ENCODE results near the gene DIDO1. TPM values are rescaled to one million over a fixed set of nuclear protein-coding genes. Genes with fewer than 3 reads are reported as not detected.

The DIDO1 gene
- total RNA-seq, 4 donors from 2014 or later: 64.6 to 143 (median 79.2) TPM

DNA sequence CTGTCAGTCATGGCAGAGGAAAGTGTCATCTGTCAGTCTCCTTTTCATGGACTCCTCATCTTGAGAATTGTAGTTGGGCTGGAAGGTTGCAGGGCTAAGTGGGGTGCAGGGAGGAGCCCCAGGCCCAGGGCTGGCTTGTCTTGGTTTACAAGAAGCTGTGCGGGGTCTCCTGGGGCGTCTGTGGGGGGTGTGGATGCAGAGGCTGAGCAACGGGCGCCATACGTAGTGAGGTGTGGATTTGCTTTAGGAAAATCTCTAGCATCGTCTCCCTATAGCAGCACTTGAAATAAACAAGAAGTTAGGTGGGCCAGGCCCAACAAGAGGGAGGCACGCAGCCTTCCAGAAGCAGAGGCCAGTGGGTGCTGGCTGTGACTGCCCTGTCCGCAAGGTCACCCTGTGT, 24.4 kb upstream of the DIDO1 start:
- Histone ChIP-seq H3K9me3 (no peaks in the 10 kb centered on the region), H3K27me3 (no peaks in the 10 kb centered on the region), H3K4me1 (peaks cover 30% of the 10 kb centered on the region), H3K27ac (no peak overlapping the region), H3K4me3 (no peak overlapping the region), H3K36me3 (peaks cover 43% of the 10 kb centered on the region)
- WGBS: 98% methylated on average over 8 of the region's 8 CpGs
- TF ChIP-seq POLR2A (IDR thresholded peaks at IDR 0.05) (no peak), POLR2AphosphoS5 (IDR thresholded peaks at IDR 0.05) (no peak)
- TF ChIP-seq, protein P1, sequence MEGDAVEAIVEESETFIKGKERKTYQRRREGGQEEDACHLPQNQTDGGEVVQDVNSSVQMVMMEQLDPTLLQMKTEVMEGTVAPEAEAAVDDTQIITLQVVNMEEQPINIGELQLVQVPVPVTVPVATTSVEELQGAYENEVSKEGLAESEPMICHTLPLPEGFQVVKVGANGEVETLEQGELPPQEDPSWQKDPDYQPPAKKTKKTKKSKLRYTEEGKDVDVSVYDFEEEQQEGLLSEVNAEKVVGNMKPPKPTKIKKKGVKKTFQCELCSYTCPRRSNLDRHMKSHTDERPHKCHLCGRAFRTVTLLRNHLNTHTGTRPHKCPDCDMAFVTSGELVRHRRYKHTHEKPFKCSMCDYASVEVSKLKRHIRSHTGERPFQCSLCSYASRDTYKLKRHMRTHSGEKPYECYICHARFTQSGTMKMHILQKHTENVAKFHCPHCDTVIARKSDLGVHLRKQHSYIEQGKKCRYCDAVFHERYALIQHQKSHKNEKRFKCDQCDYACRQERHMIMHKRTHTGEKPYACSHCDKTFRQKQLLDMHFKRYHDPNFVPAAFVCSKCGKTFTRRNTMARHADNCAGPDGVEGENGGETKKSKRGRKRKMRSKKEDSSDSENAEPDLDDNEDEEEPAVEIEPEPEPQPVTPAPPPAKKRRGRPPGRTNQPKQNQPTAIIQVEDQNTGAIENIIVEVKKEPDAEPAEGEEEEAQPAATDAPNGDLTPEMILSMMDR (IDR thresholded peaks at IDR 0.05): no peak
- no peak for DNase-seq (ENCODE audit: low spot score in 2 of 2)

DNA sequence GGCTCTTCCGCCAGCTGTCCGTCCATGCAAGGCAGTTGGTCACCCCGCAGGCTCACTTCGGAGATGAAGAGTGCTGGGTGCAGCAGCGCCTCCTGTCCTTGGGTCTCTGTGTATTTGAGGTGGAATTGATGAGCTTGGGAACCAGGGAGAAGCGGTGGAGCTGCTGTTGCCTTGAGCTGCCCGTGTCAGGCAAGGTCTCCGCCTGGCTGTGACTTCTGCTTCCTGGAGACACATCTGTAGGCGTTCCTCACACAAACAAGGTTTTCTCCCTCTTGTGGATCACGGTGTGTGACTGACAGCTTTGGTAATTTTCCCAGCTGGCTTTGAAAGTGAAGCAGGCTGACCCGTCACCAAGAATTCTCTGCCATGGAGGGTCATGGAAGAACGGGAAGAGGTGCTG, 23.7 kb upstream of the DIDO1 start:
- H3K4me3 ChIP-seq: no peak overlapping the region
- DNase-seq (ENCODE audit: low spot score in 2 of 2): no peak
- peaks cover 51% of the 10 kb centered on the region for H3K36me3 ChIP-seq
- peaks cover 30% of the 10 kb centered on the region for H3K4me1 ChIP-seq
- WGBS: 88% methylated on average over 11 of the region's 12 CpGs
- no peaks in the 10 kb centered on the region for H3K9me3 ChIP-seq
- no peak for TF ChIP-seq EP300 (IDR thresholded peaks at IDR 0.05)
- TF ChIP-seq POLR2AphosphoS5 (IDR thresholded peaks at IDR 0.05): no peak
- TF ChIP-seq, protein P1 (IDR thresholded peaks at IDR 0.05): no peak
- no peak for TF ChIP-seq POLR2A (IDR thresholded peaks at IDR 0.05)
- no peak overlapping the region for H3K27ac ChIP-seq
- no peaks in the 10 kb centered on the region for H3K27me3 ChIP-seq

DNA sequence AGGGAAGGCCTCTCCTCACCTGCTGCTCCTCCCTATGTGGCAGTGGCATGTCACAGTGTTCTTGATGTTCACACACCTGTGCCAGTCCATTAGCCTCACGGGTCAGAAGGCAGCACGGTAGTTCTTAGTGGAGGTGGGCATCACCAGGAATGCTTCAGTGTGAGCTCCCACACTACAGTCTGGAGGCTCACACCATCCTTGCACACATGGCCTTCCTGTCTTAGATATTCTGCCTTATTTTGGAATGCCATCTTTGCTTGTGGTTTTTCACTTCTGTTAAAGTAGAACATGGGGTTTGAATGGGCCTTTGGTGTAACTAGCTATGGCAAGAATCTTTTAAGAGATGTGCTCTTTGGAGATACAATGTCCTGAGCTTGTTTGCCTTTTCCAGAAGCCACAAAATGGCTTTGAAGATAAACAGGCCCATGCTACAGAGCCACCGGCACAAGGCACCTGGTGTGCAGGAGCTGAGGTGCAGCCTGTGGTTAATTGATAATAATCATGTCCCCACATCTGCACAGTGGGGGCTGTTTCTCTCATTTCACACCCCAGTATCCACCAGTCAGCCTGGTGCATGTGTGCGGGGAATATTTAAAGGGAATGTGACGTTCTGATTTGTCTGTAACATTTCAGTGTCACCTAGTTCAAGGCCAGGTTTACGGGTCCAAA, 23.0 kb upstream of the DIDO1 start:
- 94% methylated on average over 6 of the region's 6 CpGs for WGBS
- H3K27ac ChIP-seq: no peak overlapping the region
- no peaks in the 10 kb centered on the region for H3K27me3 ChIP-seq
- H3K36me3 ChIP-seq: peaks cover 57% of the 10 kb centered on the region
- H3K4me3 ChIP-seq: no peak overlapping the region
- no peak for DNase-seq (ENCODE audit: low spot score in 2 of 2)
- no peaks in the 10 kb centered on the region for H3K9me3 ChIP-seq
- TF ChIP-seq POLR2A (IDR thresholded peaks at IDR 0.05) (no peak), POLR2AphosphoS5 (IDR thresholded peaks at IDR 0.05) (no peak), EP300 (IDR thresholded peaks at IDR 0.05) (no peak)
- TF ChIP-seq, protein P1 (IDR thresholded peaks at IDR 0.05): no peak
- H3K4me1 ChIP-seq: peaks cover 24% of the 10 kb centered on the region

DNA sequence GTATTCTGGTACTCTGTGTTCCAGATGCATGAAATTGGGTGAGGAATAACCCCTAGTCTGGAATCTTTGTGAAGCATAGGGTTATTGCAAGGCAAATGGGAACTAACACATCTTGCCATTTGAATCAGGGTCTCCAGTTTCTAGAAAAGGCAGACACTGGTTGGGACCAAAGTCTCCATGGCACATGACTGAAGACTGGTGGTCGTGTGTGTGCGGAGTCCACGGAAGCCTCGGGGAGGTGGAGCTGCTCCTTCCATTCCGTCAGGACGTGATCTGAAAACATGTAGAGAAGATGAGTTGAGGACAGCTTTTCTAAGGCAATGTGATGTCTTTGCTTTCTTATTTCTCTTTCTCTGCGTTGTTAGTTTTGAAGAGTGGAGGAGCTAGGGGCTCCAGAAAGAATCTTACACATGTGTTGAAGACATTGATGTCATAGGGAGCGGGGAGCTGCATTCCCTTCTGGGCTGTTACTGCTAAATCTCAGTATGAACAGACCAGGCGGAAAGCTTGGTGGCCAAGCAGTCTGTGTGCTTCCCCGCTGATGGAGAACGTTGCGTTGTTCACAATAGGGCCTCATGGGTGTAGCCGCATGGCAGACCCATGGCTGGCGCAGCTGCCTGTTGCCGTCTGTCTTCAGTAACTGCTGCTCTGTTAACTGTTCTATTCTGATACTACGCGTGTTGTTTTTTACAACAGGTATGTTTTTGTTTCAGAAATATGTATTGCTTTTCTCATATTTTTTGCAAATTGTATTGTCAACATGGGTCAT, 21.4 kb upstream of the DIDO1 start:
- no peak overlapping the region for H3K4me3 ChIP-seq
- H3K27me3 ChIP-seq: no peaks in the 10 kb centered on the region
- 87% methylated on average over 17 of the region's 17 CpGs for WGBS
- no peak overlapping the region for H3K27ac ChIP-seq
- DNase-seq (ENCODE audit: low spot score in 2 of 2): no peak
- no peak for TF ChIP-seq POLR2A (IDR thresholded peaks at IDR 0.05)
- no peak for TF ChIP-seq POLR2AphosphoS5 (IDR thresholded peaks at IDR 0.05)
- TF ChIP-seq EP300 (IDR thresholded peaks at IDR 0.05): no peak
- TF ChIP-seq, protein P1 (IDR thresholded peaks at IDR 0.05): no peak
- peaks cover 72% of the 10 kb centered on the region for H3K36me3 ChIP-seq
- H3K9me3 ChIP-seq: no peaks in the 10 kb centered on the region
- H3K4me1 ChIP-seq: peaks cover 9% of the 10 kb centered on the region

DNA sequence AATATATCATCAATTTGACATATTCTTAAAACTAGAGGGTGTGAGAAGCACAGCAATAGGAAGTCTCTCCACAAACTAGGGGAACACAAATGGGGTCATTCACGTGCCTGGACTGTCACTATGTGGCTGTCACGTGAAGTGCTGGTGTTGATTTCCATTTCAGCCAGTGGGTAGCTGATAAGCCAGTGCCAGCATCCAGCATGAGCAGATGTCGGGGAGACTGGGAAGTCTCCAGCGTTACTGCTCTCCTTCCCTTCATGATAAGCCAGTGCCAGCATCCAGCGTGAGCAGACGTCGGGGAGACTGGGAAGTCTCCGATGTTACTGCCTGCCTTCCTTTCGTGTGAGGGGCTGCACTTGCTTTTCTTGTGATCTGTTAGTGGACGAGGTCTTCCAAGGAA, 20.6 kb upstream of the DIDO1 start:
- Histone ChIP-seq H3K9me3 (no peaks in the 10 kb centered on the region), H3K27ac (no peak overlapping the region), H3K36me3 (peaks cover 79% of the 10 kb centered on the region), H3K4me3 (no peak overlapping the region), H3K27me3 (no peaks in the 10 kb centered on the region), H3K4me1 (peaks cover under 1% of the 10 kb centered on the region)
- WGBS: 80% methylated on average over 10 of the region's 10 CpGs
- TF ChIP-seq POLR2A (IDR thresholded peaks at IDR 0.05) (no peak), POLR2AphosphoS5 (IDR thresholded peaks at IDR 0.05) (no peak), EP300 (IDR thresholded peaks at IDR 0.05) (no peak)
- TF ChIP-seq, protein P1 (IDR thresholded peaks at IDR 0.05): no peak
- DNase-seq (ENCODE audit: low spot score in 2 of 2): no peak
